ENCODE results near the gene LAMP2. TPM values are rescaled to one million over a fixed set of nuclear protein-coding genes. Genes with fewer than 3 reads are reported as not detected.

The LAMP2 gene
- total RNA-seq, 5 donors from 2014 or later (not counting 1 experiment from before 2014, with no cell fraction given) = 21.5 to 32.2 (median 31.5) TPM

- H3K9me3 Mint-ChIP-seq = no peaks in the 10 kb centered on the region
- peaks cover 0 to 11% of the 10 kb centered on the region in 2 donors for H3K27me3 Mint-ChIP-seq
- Histone ChIP-seq H3K36me3 (ENCODE audit: control insufficient read depth in 2 of 2, extremely low read depth in 1 of 2, insufficient read depth in 1 of 2, low read length in 1 of 2) (no peaks in the 10 kb centered on the region), H3K9me3 (no peaks in the 10 kb centered on the region), H3K4me3 (ENCODE audit: control insufficient read depth in 1 of 2, extremely low read depth in 1 of 2, low read length in 1 of 2) (peak overlapping the region; percentile 56 to 95), H3K4me1 (ENCODE audit: control insufficient read depth in 1 of 2, extremely low read depth in 1 of 2, insufficient read depth in 2 of 2, low read length in 2 of 2) (peaks cover 0 to 14% of the 10 kb centered on the region in 2 experiments), H3K27me3 (replicated peaks in 1 of 2; ENCODE audit: control insufficient read depth in 2 of 2, extremely low read depth in 1 of 2, insufficient read depth in 2 of 2, low read length in 1 of 2) (no peaks in the 10 kb centered on the region), H3K27ac (ENCODE audit: low read length) (no peak overlapping the region)
- ATAC-seq (replicated peaks in 1 of 4) (no peak), DNase-seq (peak in 1 of 35 experiments; percentile 14)
- POLR2A ChIA-PET = interaction anchor here in 1 of 2 donors (0.6 kb wide), 1 partner anchor 28 kb away, joined by 6 read pairs; no protein-coding TSS in a partner anchor
- CTCF ChIA-PET = no interaction called here
- peaks cover 31 to 48% (median 41%) of the 10 kb centered on the region in 3 donors for H3K4me1 Mint-ChIP-seq
- H3K4me3 Mint-ChIP-seq = peak overlapping the region; percentile 91 to 94 (median 92)
- H3K27ac Mint-ChIP-seq = peak overlapping the region; percentile 82 to 86
- no peaks in the 10 kb centered on the region for H3K36me3 Mint-ChIP-seq
- 33% methylated on average over 1 of the region's 4 CpGs for WGBS (ENCODE audit: insufficient coverage)
Measured at GRCh38 chrX:120468071-120468470, 1.0 kb downstream of the LAMP2 start.

- no peaks in the 10 kb centered on the region for H3K27me3 ChIP-seq (replicated peaks in 1 of 2; ENCODE audit: control insufficient read depth in 2 of 2, extremely low read depth in 1 of 2, insufficient read depth in 2 of 2, low read length in 1 of 2)
- H3K9me3 Mint-ChIP-seq = no peaks in the 10 kb centered on the region
- H3K27me3 Mint-ChIP-seq = peaks cover 0 to 5% of the 10 kb centered on the region in 2 donors
- WGBS (ENCODE audit: insufficient coverage) = no CpG with 5 or more reads among the region's 4 CpGs
- DNase-seq (no peak), ATAC-seq (replicated peaks in 1 of 4) (no peak)
- H3K9me3 ChIP-seq = no peaks in the 10 kb centered on the region
- H3K36me3 ChIP-seq (ENCODE audit: control insufficient read depth in 2 of 2, extremely low read depth in 1 of 2, insufficient read depth in 1 of 2, low read length in 1 of 2) = no peaks in the 10 kb centered on the region
- H3K27ac Mint-ChIP-seq = no peak overlapping the region
- peaks cover under 1 to 14% of the 10 kb centered on the region in 2 experiments for H3K4me1 ChIP-seq (ENCODE audit: control insufficient read depth in 1 of 2, extremely low read depth in 1 of 2, insufficient read depth in 2 of 2, low read length in 2 of 2)
- POLR2A ChIA-PET = no interaction called here
- H3K27ac ChIP-seq (ENCODE audit: low read length) = no peak overlapping the region
- H3K36me3 Mint-ChIP-seq = no peaks in the 10 kb centered on the region
- H3K4me3 Mint-ChIP-seq = no peak overlapping the region
- CTCF ChIA-PET = interaction anchor here in 1 of 2 donors (1.9 kb wide), 1 partner anchor 11 kb away, joined by 5 read pairs; no protein-coding TSS in a partner anchor
- peaks cover 44 to 68% (median 54%) of the 10 kb centered on the region in 3 donors for H3K4me1 Mint-ChIP-seq
- H3K4me3 ChIP-seq (ENCODE audit: control insufficient read depth in 1 of 2, extremely low read depth in 1 of 2, low read length in 1 of 2) = no peak overlapping the region
Measured at GRCh38 chrX:120464411-120464810, 4.7 kb downstream of the LAMP2 start.

- Histone ChIP-seq H3K27me3 (replicated peaks in 1 of 2; ENCODE audit: control insufficient read depth in 2 of 2, extremely low read depth in 1 of 2, insufficient read depth in 2 of 2, low read length in 1 of 2) (no peaks in the 10 kb centered on the region), H3K4me1 (ENCODE audit: control insufficient read depth in 1 of 2, extremely low read depth in 1 of 2, insufficient read depth in 2 of 2, low read length in 2 of 2) (peaks cover 6 to 16% of the 10 kb centered on the region in 2 experiments), H3K36me3 (ENCODE audit: control insufficient read depth in 2 of 2, extremely low read depth in 1 of 2, insufficient read depth in 1 of 2, low read length in 1 of 2) (no peaks in the 10 kb centered on the region), H3K27ac (ENCODE audit: low read length) (no peak overlapping the region), H3K9me3 (no peaks in the 10 kb centered on the region), H3K4me3 (ENCODE audit: control insufficient read depth in 1 of 2, extremely low read depth in 1 of 2, low read length in 1 of 2) (no peak overlapping the region)
- ChIA-PET CTCF (interaction anchor here (0.6 to 2.1 kb wide), 7 partner anchors 9 to 212 kb away, joined by 3 to 5 read pairs (median 4); partner anchors contain the start of gene ZBTB33 (in 1 of the 2)), POLR2A (interaction anchor here in 1 of 2 donors (0.6 kb wide), 1 partner anchor 40 kb away, joined by 3 read pairs; no protein-coding TSS in a partner anchor)
- Mint-ChIP-seq H3K9me3 (no peaks in the 10 kb centered on the region), H3K4me1 (peaks cover 54 to 74% (median 58%) of the 10 kb centered on the region in 3 donors), H3K4me3 (no peak overlapping the region), H3K27me3 (peaks cover 0 to under 1% of the 10 kb centered on the region in 2 donors), H3K27ac (no peak overlapping the region), H3K36me3 (no peaks in the 10 kb centered on the region)
- WGBS (ENCODE audit: insufficient coverage) = no CpG with 5 or more reads among the region's 1 CpG
- ATAC-seq (replicated peaks in 1 of 4) (no peak), DNase-seq (peak in 1 of 35 experiments; percentile 11)
Measured at GRCh38 chrX:120463241-120463640, 5.9 kb downstream of the LAMP2 start.

- no peak overlapping the region for H3K27ac Mint-ChIP-seq
- no peak overlapping the region for H3K27ac ChIP-seq (ENCODE audit: low read length)
- DNase-seq (no peak), ATAC-seq (replicated peaks in 1 of 4) (no peak)
- no CpG with 5 or more reads among the region's 2 CpGs for WGBS (ENCODE audit: insufficient coverage)
- H3K36me3 ChIP-seq (ENCODE audit: control insufficient read depth in 2 of 2, extremely low read depth in 1 of 2, insufficient read depth in 1 of 2, low read length in 1 of 2) = no peaks in the 10 kb centered on the region
- no peaks in the 10 kb centered on the region for H3K27me3 Mint-ChIP-seq
- H3K4me3 Mint-ChIP-seq = no peak overlapping the region
- no peaks in the 10 kb centered on the region for H3K27me3 ChIP-seq (replicated peaks in 1 of 2; ENCODE audit: control insufficient read depth in 2 of 2, extremely low read depth in 1 of 2, insufficient read depth in 2 of 2, low read length in 1 of 2)
- peaks cover 59 to 74% (median 60%) of the 10 kb centered on the region in 3 donors for H3K4me1 Mint-ChIP-seq
- POLR2A ChIA-PET = no interaction called here
- no peak overlapping the region for H3K4me3 ChIP-seq (ENCODE audit: control insufficient read depth in 1 of 2, extremely low read depth in 1 of 2, low read length in 1 of 2)
- peaks cover 8 to 12% of the 10 kb centered on the region in 2 experiments for H3K4me1 ChIP-seq (ENCODE audit: control insufficient read depth in 1 of 2, extremely low read depth in 1 of 2, insufficient read depth in 2 of 2, low read length in 2 of 2)
- H3K9me3 Mint-ChIP-seq = no peaks in the 10 kb centered on the region
- CTCF ChIA-PET = interaction anchor here (0.6 to 2.1 kb wide), 5 partner anchors 10 to 328 kb away, joined by 3 to 5 read pairs (median 3); partner anchors contain the start of gene ZBTB33 (in 1 of the 2)
- H3K9me3 ChIP-seq = no peaks in the 10 kb centered on the region
- H3K36me3 Mint-ChIP-seq = no peaks in the 10 kb centered on the region
Measured at GRCh38 chrX:120462370-120462769, 6.7 kb downstream of the LAMP2 start.

- Mint-ChIP-seq H3K4me1 (peaks cover 49 to 70% (median 51%) of the 10 kb centered on the region in 3 donors), H3K9me3 (no peaks in the 10 kb centered on the region), H3K4me3 (peak overlapping the region in 1 of 3 donors; percentile 3), H3K36me3 (no peaks in the 10 kb centered on the region), H3K27me3 (no peaks in the 10 kb centered on the region), H3K27ac (peak overlapping the region; percentile 73 to 89)
- peaks cover 7 to 17% of the 10 kb centered on the region in 2 experiments for H3K4me1 ChIP-seq (ENCODE audit: control insufficient read depth in 1 of 2, extremely low read depth in 1 of 2, insufficient read depth in 2 of 2, low read length in 2 of 2)
- H3K27ac ChIP-seq (ENCODE audit: low read length) = no peak overlapping the region
- CTCF ChIA-PET = no interaction called here
- DNase-seq (no peak), ATAC-seq (replicated peaks in 1 of 4) (no peak)
- peaks cover 0 to 5% of the 10 kb centered on the region in 2 donors for H3K36me3 ChIP-seq (ENCODE audit: control insufficient read depth in 2 of 2, extremely low read depth in 1 of 2, insufficient read depth in 1 of 2, low read length in 1 of 2)
- H3K4me3 ChIP-seq (ENCODE audit: control insufficient read depth in 1 of 2, extremely low read depth in 1 of 2, low read length in 1 of 2) = no peak overlapping the region
- H3K27me3 ChIP-seq (replicated peaks in 1 of 2; ENCODE audit: control insufficient read depth in 2 of 2, extremely low read depth in 1 of 2, insufficient read depth in 2 of 2, low read length in 1 of 2) = no peaks in the 10 kb centered on the region
- POLR2A ChIA-PET = interaction anchor here in 1 of 2 donors (0.5 kb wide), 1 partner anchor 21 kb away, joined by 9 read pairs; no protein-coding TSS in a partner anchor
- H3K9me3 ChIP-seq = no peaks in the 10 kb centered on the region
Measured at GRCh38 chrX:120459309-120459708, 9.8 kb downstream of the LAMP2 start.

GRCh38 chrX:120457766-120458180, 11.3 kb downstream of the LAMP2 start:
- no peaks in the 10 kb centered on the region for H3K9me3 Mint-ChIP-seq
- peaks cover 6% of the 10 kb centered on the region for H3K36me3 Mint-ChIP-seq
- H3K27me3 Mint-ChIP-seq = no peaks in the 10 kb centered on the region
- ChIA-PET CTCF (interaction anchor here in 1 of 2 donors (1.0 kb wide), 1 partner anchor 28 kb away, joined by 3 read pairs; no protein-coding TSS in a partner anchor), POLR2A (interaction anchor here in 1 of 2 donors (0.6 kb wide), 1 partner anchor 8 kb away, joined by 3 read pairs; no protein-coding TSS in a partner anchor)
- peaks cover 37 to 67% (median 45%) of the 10 kb centered on the region in 3 donors for H3K4me1 Mint-ChIP-seq
- Histone ChIP-seq H3K36me3 (ENCODE audit: control insufficient read depth in 2 of 2, extremely low read depth in 1 of 2, insufficient read depth in 1 of 2, low read length in 1 of 2) (peaks cover 0 to 7% of the 10 kb centered on the region in 2 donors), H3K4me3 (ENCODE audit: control insufficient read depth in 1 of 2, extremely low read depth in 1 of 2, low read length in 1 of 2) (no peak overlapping the region), H3K9me3 (no peaks in the 10 kb centered on the region), H3K27me3 (replicated peaks in 1 of 2; ENCODE audit: control insufficient read depth in 2 of 2, extremely low read depth in 1 of 2, insufficient read depth in 2 of 2, low read length in 1 of 2) (no peaks in the 10 kb centered on the region), H3K4me1 (ENCODE audit: control insufficient read depth in 1 of 2, extremely low read depth in 1 of 2, insufficient read depth in 2 of 2, low read length in 2 of 2) (peaks cover 9 to 17% of the 10 kb centered on the region in 2 experiments), H3K27ac (ENCODE audit: low read length) (peak overlapping the region; percentile 11)
- peak; percentile 54 to 83 (median 70) for ATAC-seq (replicated peaks in 1 of 4)
- no CpG with 5 or more reads among the region's 2 CpGs for WGBS (ENCODE audit: insufficient coverage)
- peak overlapping the region in 1 of 3 donors; percentile 55 for H3K4me3 Mint-ChIP-seq
- H3K27ac Mint-ChIP-seq = peak overlapping the region; percentile 73 to 76
- peak in 1 of 35 experiments; percentile 22 for DNase-seq

Data from T-cell (primary cell).